Neuronal stem cell (in vitro differentiated cells): ENCODE measurements around the gene ZNF428.
"Not testable (repeated sequence)": the region's sequence is repeated elsewhere in the genome, so short reads cannot be mapped to it uniquely, and the experiment has no call there.

Experiments
- DNase-seq: peaks from one replicate; pipeline ENCODE4 v3.0.0-alpha.2; 2013; ENCODE audit warnings: low spot score
- H2AFZ ChIP-seq: one replicate; pipeline ENCODE4 v1.6.1; 2013; ENCODE audit warnings: mild to moderate bottlenecking, low read length, inconsistent platforms
- H2AK5ac ChIP-seq: 2 replicates; pipeline ENCODE4 v1.6.1; 2013; ENCODE audit warnings: low read depth, mild to moderate bottlenecking, inconsistent platforms, low read length, moderate library complexity, mixed read lengths
- H2BK120ac ChIP-seq: 2 replicates; pipeline ENCODE4 v1.6.1; 2013; ENCODE audit warnings: low read depth, mild to moderate bottlenecking, inconsistent platforms, low read length, moderate library complexity, mixed read lengths
- H2BK12ac ChIP-seq: one replicate; pipeline ENCODE4 v1.6.1; 2013; ENCODE audit warnings: low read length, inconsistent platforms
- H2BK15ac ChIP-seq: 2 replicates; pipeline ENCODE4 v1.6.1; 2013; ENCODE audit warnings: mild to moderate bottlenecking, low read length, inconsistent platforms, mixed read lengths
- H2BK5ac ChIP-seq: one replicate; pipeline ENCODE4 v1.6.1; 2013; ENCODE audit warnings: inconsistent platforms, mild to moderate bottlenecking, low read length, moderate library complexity
- H3K14ac ChIP-seq: one replicate; pipeline ENCODE4 v1.6.1; 2013; ENCODE audit warnings: low read length, inconsistent platforms
- H3K18ac ChIP-seq: 2 replicates; pipeline ENCODE4 v1.6.1; 2013; ENCODE audit warnings: low read length, inconsistent platforms
- H3K23ac ChIP-seq: 2 replicates; pipeline ENCODE4 v1.6.1; 2013; ENCODE audit warnings: low read depth, mild to moderate bottlenecking, mixed read lengths, low read length, inconsistent platforms; ENCODE audit not compliant: poor library complexity
- H3K27ac ChIP-seq: replicated peaks from 3 replicates; pipeline ENCODE4 v1.5.1; 2013; ENCODE audit warnings: low read length, inconsistent platforms
- H3K27me3 ChIP-seq, 3 experiments: 2 replicates each; pipeline ENCODE4 v1.6.1; 2013; ENCODE audit warnings: low read length in 3 of 3, mild to moderate bottlenecking in 2 of 3, inconsistent platforms in 1 of 3, low read depth in 1 of 3, mixed read lengths in 1 of 3, moderate library complexity in 1 of 3; ENCODE audit not compliant: control insufficient read depth in 3 of 3, insufficient read depth in 3 of 3
- H3K36me3 ChIP-seq, 2 donors: replicated peaks in 1 of 2; 2 replicates each; pipeline ENCODE4 v1.6.1; 2013; ENCODE audit warnings: low read length in 2 of 2; ENCODE audit not compliant: control insufficient read depth in 2 of 2, insufficient read depth in 2 of 2
- H3K4ac ChIP-seq: 2 replicates; pipeline ENCODE4 v1.6.1; 2013; ENCODE audit warnings: inconsistent platforms, mild to moderate bottlenecking, low read length, moderate library complexity
- H3K4me1 ChIP-seq, 2 donors: 1 replicate in 1 of 2; 2 replicates in 1 of 2; pipeline ENCODE4 v1.6.1; 2013; ENCODE audit warnings: low read length in 2 of 2, low read depth in 1 of 2; ENCODE audit not compliant: control insufficient read depth in 2 of 2, insufficient read depth in 1 of 2
- H3K4me2 ChIP-seq: one replicate; pipeline ENCODE4 v1.6.1; 2013; ENCODE audit warnings: mild to moderate bottlenecking, low read length, inconsistent platforms; ENCODE audit not compliant: insufficient read depth, poor library complexity, severe bottlenecking
- H3K4me3 ChIP-seq, 2 donors: 2 replicates each; pipeline ENCODE4 v1.5.1; 2013; ENCODE audit warnings: low read length in 2 of 2, mild to moderate bottlenecking in 2 of 2, inconsistent platforms in 1 of 2, moderate library complexity in 1 of 2
- H3K79me1 ChIP-seq: one replicate; pipeline ENCODE4 v1.6.1; 2013; ENCODE audit warnings: low read depth, mild to moderate bottlenecking, inconsistent platforms, low read length, moderate library complexity
- H3K9ac ChIP-seq: one replicate; pipeline ENCODE4 v1.6.1; 2013; ENCODE audit warnings: mild to moderate bottlenecking, low read depth, low read length, inconsistent platforms; ENCODE audit not compliant: poor library complexity
- H3K9me3 ChIP-seq, 2 donors: replicated peaks in 1 of 2; 2 replicates each; pipeline versions ENCODE3 to v1.6.1; 2013; ENCODE audit warnings: low read length in 2 of 2, mild to moderate bottlenecking in 2 of 2, inconsistent platforms in 1 of 2, low read depth in 1 of 2, mixed read lengths in 1 of 2, moderate library complexity in 1 of 2; ENCODE audit not compliant: control insufficient read depth in 2 of 2, insufficient read depth in 1 of 2
- H4K8ac ChIP-seq: one replicate; pipeline ENCODE4 v1.6.1; 2013; ENCODE audit warnings: low read depth, mild to moderate bottlenecking, inconsistent platforms, low read length, moderate library complexity
- H4K91ac ChIP-seq: one replicate; pipeline ENCODE4 v1.6.1; 2013; ENCODE audit warnings: low read length, low read depth, mild to moderate bottlenecking, inconsistent platforms; ENCODE audit not compliant: poor library complexity
- WGBS, 2 donors: extraction: QIAGEN DNeasy Blood & Tissue Kit; methylation state at CpG; one replicate each; pipeline ENCODE4 v1.1.7; 2013; ENCODE audit warnings: missing lambda C conversion rate in 2 of 2, mixed read lengths in 1 of 2; ENCODE audit not compliant: insufficient read length in 2 of 2, insufficient replicate concordance in 1 of 2; ENCODE audit errors: extremely low coverage in 2 of 2; 5-methylcytosine and 5-hydroxymethylcytosine counted together

The ZNF428 gene

GRCh38 chr19:43652546-43652874 is 33.1 kb upstream of the ZNF428 start:
- WGBS, 2 donors: no CpG with 5 or more reads among the region's 5 CpGs
- Histone ChIP-seq H4K8ac (no peak overlapping the region), H3K36me3 (peaks cover 17 to 19% of the 10 kb centered on the region in 2 donors)

GRCh38 chr19:43651758-43652545 is 32.5 kb upstream of the ZNF428 start:
- Histone ChIP-seq H3K4me2 (no peak overlapping the region), H2BK15ac (no peak overlapping the region), H3K18ac (no peak overlapping the region), H3K36me3 (peaks cover 17 to 19% of the 10 kb centered on the region in 2 donors), H2BK5ac (no peak overlapping the region), H2BK12ac (no peak overlapping the region), H2BK120ac (no peak overlapping the region), H2AK5ac (peak overlapping the region; percentile 54), H3K79me1 (no peaks in the 10 kb centered on the region), H3K9me3 (peaks cover 0 to 5% of the 10 kb centered on the region in 2 donors), H3K4me3 (no peak overlapping the region), H4K91ac (no peak overlapping the region), H3K4me1 (peaks cover 0 to 2% of the 10 kb centered on the region in 2 donors), H2AFZ (peak overlapping the region; percentile 93), H3K23ac (no peak overlapping the region), H3K9ac (no peak overlapping the region), H3K27me3 (no peaks in the 10 kb centered on the region), H3K27ac (no peak overlapping the region), H3K4ac (no peak overlapping the region), H3K14ac (no peak overlapping the region), H4K8ac (peak overlapping the region; percentile 92)
- no CpG with 5 or more reads among the region's 14 CpGs for WGBS, 2 donors
- no peak for DNase-seq

More at GRCh38 chr19:43652546-43652874, 33.1 kb upstream of the ZNF428 start:
- no peak overlapping the region for H2BK120ac ChIP-seq
- H3K4ac ChIP-seq: no peak overlapping the region
- H2BK12ac ChIP-seq: no peak overlapping the region
- H3K23ac ChIP-seq: no peak overlapping the region
- H3K4me2 ChIP-seq: no peak overlapping the region
- no peak overlapping the region for H3K14ac ChIP-seq
- no peak overlapping the region for H3K9ac ChIP-seq
- H2BK5ac ChIP-seq: no peak overlapping the region
- H2AK5ac ChIP-seq: no peak overlapping the region
- H3K27ac ChIP-seq: no peak overlapping the region
- peaks cover 0 to 3% of the 10 kb centered on the region in 2 donors for H3K9me3 ChIP-seq
- DNase-seq: no peak
- no peak overlapping the region for H3K4me3 ChIP-seq
- H3K4me1 ChIP-seq: peaks cover 0 to 2% of the 10 kb centered on the region in 2 donors
- H3K18ac ChIP-seq: no peak overlapping the region
- H4K91ac ChIP-seq: no peak overlapping the region
- H3K27me3 ChIP-seq: no peaks in the 10 kb centered on the region
- H3K79me1 ChIP-seq: no peaks in the 10 kb centered on the region
- peak overlapping the region; percentile 93 for H2AFZ ChIP-seq
- no peak overlapping the region for H2BK15ac ChIP-seq

GRCh38 chr19:43650276-43650675 is 30.8 kb upstream of the ZNF428 start:
- not testable (repeated sequence) for H2BK5ac ChIP-seq, H2BK12ac ChIP-seq, H2BK120ac ChIP-seq, H3K23ac ChIP-seq, H3K27ac ChIP-seq, H3K9me3 ChIP-seq, H3K14ac ChIP-seq, H4K91ac ChIP-seq, H2AFZ ChIP-seq, H3K4me2 ChIP-seq, H3K79me1 ChIP-seq, H2AK5ac ChIP-seq, H3K18ac ChIP-seq, H3K9ac ChIP-seq, H3K27me3 ChIP-seq, H3K4me3 ChIP-seq, H4K8ac ChIP-seq, DNase-seq, H3K4me1 ChIP-seq, H2BK15ac ChIP-seq, H3K4ac ChIP-seq
- WGBS, 2 donors: no CpG with 5 or more reads among the region's 7 CpGs
- H3K36me3 ChIP-seq: peaks cover 13 to 14% of the 10 kb centered on the region in 2 donors

GRCh38 chr19:43649514-43649913 is 30.1 kb upstream of the ZNF428 start:
- no peak for DNase-seq
- Histone ChIP-seq H2BK15ac (no peak overlapping the region), H2AFZ (no peak overlapping the region), H2BK120ac (no peak overlapping the region), H2BK12ac (no peak overlapping the region), H3K4me3 (no peak overlapping the region), H4K8ac (no peak overlapping the region), H3K27ac (no peak overlapping the region), H3K9me3 (peaks cover 6 to 8% of the 10 kb centered on the region in 2 donors), H3K23ac (no peak overlapping the region), H3K27me3 (no peaks in the 10 kb centered on the region), H4K91ac (no peak overlapping the region), H3K4me1 (peaks cover 0 to 2% of the 10 kb centered on the region in 2 donors), H3K4ac (no peak overlapping the region), H3K4me2 (no peak overlapping the region), H3K79me1 (no peaks in the 10 kb centered on the region), H2AK5ac (no peak overlapping the region), H3K14ac (no peak overlapping the region), H3K36me3 (peaks cover 9 to 12% of the 10 kb centered on the region in 2 donors), H3K9ac (no peak overlapping the region), H2BK5ac (no peak overlapping the region), H3K18ac (no peak overlapping the region)
- WGBS, 2 donors: no CpG with 5 or more reads among the region's 2 CpGs
